GM23338 (cell line): Measurements from ENCODE around the gene NR5A2. TPM values are rescaled to one million over a fixed set of nuclear protein-coding genes. Genes with fewer than 3 reads are reported as not detected.

Source experiments
- ATAC-seq: fragments of 200-7000 bp; cut with Tn5 transposase; 3 replicates; pipeline ENCODE4 v1.9.1; 2020
- DNase-seq: peaks from one replicate; pipeline ENCODE4 v3.0.0-alpha.2; 2015; ENCODE audit warnings: low spot score
- H2AFZ ChIP-seq: fragments of 200-600 bp; sonication (generic); 2 replicates; pipeline ENCODE4 v1.8.0; 2016; ENCODE audit warnings: antibody characterized with exemption, mild to moderate bottlenecking, moderate library complexity
- H3F3A ChIP-seq: fragments of 200-600 bp; sonication (generic); replicated peaks from 2 replicates; pipeline ENCODE4 v1.8.0; 2017; ENCODE audit warnings: antibody characterized with exemption, mixed run types, low read depth
- H3K27ac ChIP-seq: fragments of 200-600 bp; sonication (generic); 2 replicates; pipeline ENCODE4 v1.6.1; 2016; ENCODE audit warnings: low read depth
- H3K27me3 ChIP-seq: fragments of 200-600 bp; sonication (generic); 2 replicates; pipeline ENCODE4 v1.8.0; 2016; ENCODE audit warnings: mild to moderate bottlenecking, mixed run types, moderate library complexity; ENCODE audit not compliant: insufficient read depth
- H3K36me3 ChIP-seq: fragments of 200-600 bp; sonication (generic); 2 replicates; pipeline ENCODE4 v1.8.0; 2016; ENCODE audit warnings: mild to moderate bottlenecking; ENCODE audit not compliant: insufficient read depth
- H3K4me1 ChIP-seq: fragments of 200-600 bp; sonication (generic); 2 replicates; pipeline ENCODE4 v1.8.0; 2016; ENCODE audit warnings: mild to moderate bottlenecking, moderate library complexity; ENCODE audit not compliant: insufficient read depth
- H3K4me2 ChIP-seq: fragments of 200-600 bp; sonication (generic); 2 replicates; pipeline ENCODE4 v1.7.1; 2017; ENCODE audit warnings: mixed run types
- H3K4me3 ChIP-seq: fragments of 200-600 bp; sonication (generic); 2 replicates; pipeline ENCODE4 v1.6.1; 2016; ENCODE audit warnings: mixed run types
- H3K79me2 ChIP-seq: fragments of 200-600 bp; sonication (generic); replicated peaks from 2 replicates; pipeline ENCODE4 v1.8.0; 2017; ENCODE audit warnings: mild to moderate bottlenecking; ENCODE audit not compliant: insufficient read depth
- H3K9me2 ChIP-seq: fragments of 200-600 bp; sonication (generic); 2 replicates; pipeline ENCODE4 v1.8.0; 2017; ENCODE audit not compliant: insufficient read depth
- H4K20me1 ChIP-seq: fragments of 200-600 bp; sonication (generic); replicated peaks from 2 replicates; pipeline ENCODE4 v1.8.0; 2017; ENCODE audit warnings: mild to moderate bottlenecking; ENCODE audit not compliant: insufficient read depth
- H3K27ac Mint-ChIP-seq: 2 replicates; pipeline ENCODE4 v1.8.0; 2020; ENCODE audit warnings: inconsistent platforms, mild to moderate bottlenecking, moderate library complexity, mixed read lengths
- H3K27me3 Mint-ChIP-seq: 3 replicates; pipeline ENCODE4 v1.8.0; 2022; ENCODE audit warnings: low read depth, mild to moderate bottlenecking, moderate library complexity, mixed read lengths, inconsistent platforms; ENCODE audit not compliant: insufficient read depth, poor library complexity
- H3K36me3 Mint-ChIP-seq: 3 replicates; pipeline ENCODE4 v1.8.0; 2021; ENCODE audit warnings: low read depth, mild to moderate bottlenecking, inconsistent platforms, moderate library complexity, mixed read lengths
- H3K4me1 Mint-ChIP-seq: 3 replicates; pipeline ENCODE4 v1.8.0; 2020; ENCODE audit warnings: mild to moderate bottlenecking, inconsistent platforms, mixed read lengths
- H3K4me3 Mint-ChIP-seq: 3 replicates; pipeline ENCODE4 v1.8.0; 2021; ENCODE audit warnings: moderate library complexity, mild to moderate bottlenecking, inconsistent platforms, mixed read lengths
- H3K9me3 Mint-ChIP-seq: 3 replicates; pipeline ENCODE4 v1.8.0; 2020; ENCODE audit warnings: moderate library complexity, mild to moderate bottlenecking, inconsistent platforms, mixed read lengths
- CREB1 ChIP-seq: fragments of 250-450 bp; sonication (Bioruptor Pico); IDR thresholded peaks from 2 replicates; pipeline ENCODE4 v1.5.0; 2020; ENCODE audit warnings: low read depth, mild to moderate bottlenecking, moderate library complexity
- EZH2 ChIP-seq: fragments of 200-600 bp; sonication (generic); IDR thresholded peaks from one replicate; pipeline ENCODE4 v1.8.0; 2017; ENCODE audit warnings: antibody characterized with exemption, mild to moderate bottlenecking, low read depth; ENCODE audit not compliant: unreplicated experiment
- EZH2phosphoT487 ChIP-seq: fragments of 200-600 bp; sonication (generic); IDR thresholded peaks from one replicate; pipeline ENCODE4 v1.8.1; 2018; ENCODE audit warnings: antibody characterized with exemption; ENCODE audit not compliant: unreplicated experiment
- NANOG ChIP-seq: IDR thresholded peaks from 2 replicates; pipeline ENCODE4 v1.6.1; 2016; ENCODE audit warnings: antibody characterized with exemption, borderline replicate concordance
- STAT1 ChIP-seq: IDR thresholded peaks from one replicate; pipeline ENCODE4 v1.6.1; 2016; ENCODE audit warnings: antibody characterized with exemption; ENCODE audit not compliant: unreplicated experiment
- ZNF114 ChIP-seq: fragments of 250-450 bp; sonication (Bioruptor Pico); IDR thresholded peaks from 2 replicates; pipeline ENCODE4 v1.5.0; 2020; ENCODE audit warnings: mild to moderate bottlenecking, moderate library complexity
- ZNF331 ChIP-seq: fragments of 250-450 bp; sonication (Bioruptor Pico); IDR thresholded peaks from 2 replicates; pipeline ENCODE4 v1.5.0; 2020; ENCODE audit warnings: low read depth, mild to moderate bottlenecking, moderate library complexity
- polyA plus RNA-seq: library from polyadenylated mRNA; unstranded; fragments of >200 nt; fragmentation: Nextera tagmentation; extraction: Ambion mirVana; gene quantifications from 2 replicates; pipeline ENCODE4 v1.2.1, GENCODE V29; 2016
- total RNA-seq: library from RNA; depleted of rRNA; stranded (reverse); fragments of >200 nt; shearing (Covaris generic); gene quantifications from 2 replicates; pipeline ENCODE4 v1.2.3, GENCODE V29; 2014
- TF ChIP-seq, protein P1 (sequence below), 2 experiments: fragments of 200-600 bp in 1 of 2; sonication (generic) in 1 of 2; conservative IDR thresholded peaks; 2 replicates each; pipeline versions ENCODE4 v1.5.1 to v1.6.1; 2016 to 2017; ENCODE audit warnings: antibody characterized with exemption in 2 of 2, low read depth in 2 of 2, mild to moderate bottlenecking in 2 of 2, moderate library complexity in 1 of 2
- TF ChIP-seq, protein P2 (sequence below): IDR thresholded peaks from 2 replicates; pipeline ENCODE4 v1.6.1; 2016; ENCODE audit warnings: antibody characterized with exemption
- TF ChIP-seq, protein P3 (sequence below): fragments of 250-450 bp; sonication (Bioruptor Pico); IDR thresholded peaks from 2 replicates; pipeline ENCODE4 v1.5.0; 2020; ENCODE audit warnings: mild to moderate bottlenecking, moderate library complexity
- TF ChIP-seq, protein P4 (sequence below): IDR thresholded peaks from one replicate; pipeline ENCODE4 v1.6.1; 2018; ENCODE audit warnings: antibody characterized with exemption; ENCODE audit not compliant: unreplicated experiment

Gene NR5A2
- total and polyA plus RNA-seq, 2 experiments from 2014 or later = 4.4 to 13.1 TPM

DNA sequence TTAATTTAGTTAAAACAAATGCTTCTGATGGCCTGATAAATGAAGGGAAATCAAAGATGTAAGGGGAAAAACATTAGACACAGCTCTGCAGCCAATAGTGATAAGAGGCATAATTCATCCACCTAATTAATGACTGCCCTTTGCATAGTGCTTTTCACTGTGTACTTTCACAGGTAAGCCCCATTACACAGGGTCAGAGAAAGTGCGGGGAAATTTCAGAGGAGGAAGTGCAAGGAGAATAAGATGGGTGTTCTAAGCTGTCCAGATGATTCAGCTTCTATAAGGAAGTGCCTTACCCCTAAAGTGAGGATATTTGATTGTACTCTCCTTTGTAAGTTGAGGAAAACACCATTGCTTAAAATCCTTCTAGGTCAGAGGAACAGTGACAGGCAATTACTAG, 88.0 kb downstream of the NR5A2 start:
- Histone ChIP-seq H3K4me1 (peaks cover 14% of the 10 kb centered on the region), H3K36me3 (no peaks in the 10 kb centered on the region), H3K79me2 (no peaks in the 10 kb centered on the region), H3K27ac (no peak overlapping the region), H3K9me2 (no peaks in the 10 kb centered on the region), H3F3A (no peaks in the 10 kb centered on the region), H3K27me3 (no peaks in the 10 kb centered on the region), H3K4me2 (no peak overlapping the region), H2AFZ (no peak overlapping the region), H3K4me3 (no peak overlapping the region), H4K20me1 (no peaks in the 10 kb centered on the region)
- H3K4me1 Mint-ChIP-seq = peaks cover 15% of the 10 kb centered on the region
- DNase-seq (no peak), ATAC-seq (no peak)
- no peak overlapping the region for H3K27ac Mint-ChIP-seq
- TF ChIP-seq, protein P1, sequence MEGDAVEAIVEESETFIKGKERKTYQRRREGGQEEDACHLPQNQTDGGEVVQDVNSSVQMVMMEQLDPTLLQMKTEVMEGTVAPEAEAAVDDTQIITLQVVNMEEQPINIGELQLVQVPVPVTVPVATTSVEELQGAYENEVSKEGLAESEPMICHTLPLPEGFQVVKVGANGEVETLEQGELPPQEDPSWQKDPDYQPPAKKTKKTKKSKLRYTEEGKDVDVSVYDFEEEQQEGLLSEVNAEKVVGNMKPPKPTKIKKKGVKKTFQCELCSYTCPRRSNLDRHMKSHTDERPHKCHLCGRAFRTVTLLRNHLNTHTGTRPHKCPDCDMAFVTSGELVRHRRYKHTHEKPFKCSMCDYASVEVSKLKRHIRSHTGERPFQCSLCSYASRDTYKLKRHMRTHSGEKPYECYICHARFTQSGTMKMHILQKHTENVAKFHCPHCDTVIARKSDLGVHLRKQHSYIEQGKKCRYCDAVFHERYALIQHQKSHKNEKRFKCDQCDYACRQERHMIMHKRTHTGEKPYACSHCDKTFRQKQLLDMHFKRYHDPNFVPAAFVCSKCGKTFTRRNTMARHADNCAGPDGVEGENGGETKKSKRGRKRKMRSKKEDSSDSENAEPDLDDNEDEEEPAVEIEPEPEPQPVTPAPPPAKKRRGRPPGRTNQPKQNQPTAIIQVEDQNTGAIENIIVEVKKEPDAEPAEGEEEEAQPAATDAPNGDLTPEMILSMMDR (conservative IDR thresholded peaks at IDR 0.05; ENCODE audit: low read depth in 2 of 2) = no peak
- no peak for TF ChIP-seq EZH2
- no peak for TF ChIP-seq ZNF114 (CRISPR knock-in tag)
- TF ChIP-seq, protein P2, sequence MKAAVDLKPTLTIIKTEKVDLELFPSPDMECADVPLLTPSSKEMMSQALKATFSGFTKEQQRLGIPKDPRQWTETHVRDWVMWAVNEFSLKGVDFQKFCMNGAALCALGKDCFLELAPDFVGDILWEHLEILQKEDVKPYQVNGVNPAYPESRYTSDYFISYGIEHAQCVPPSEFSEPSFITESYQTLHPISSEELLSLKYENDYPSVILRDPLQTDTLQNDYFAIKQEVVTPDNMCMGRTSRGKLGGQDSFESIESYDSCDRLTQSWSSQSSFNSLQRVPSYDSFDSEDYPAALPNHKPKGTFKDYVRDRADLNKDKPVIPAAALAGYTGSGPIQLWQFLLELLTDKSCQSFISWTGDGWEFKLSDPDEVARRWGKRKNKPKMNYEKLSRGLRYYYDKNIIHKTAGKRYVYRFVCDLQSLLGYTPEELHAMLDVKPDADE = no peak
- TF ChIP-seq, protein P3, sequence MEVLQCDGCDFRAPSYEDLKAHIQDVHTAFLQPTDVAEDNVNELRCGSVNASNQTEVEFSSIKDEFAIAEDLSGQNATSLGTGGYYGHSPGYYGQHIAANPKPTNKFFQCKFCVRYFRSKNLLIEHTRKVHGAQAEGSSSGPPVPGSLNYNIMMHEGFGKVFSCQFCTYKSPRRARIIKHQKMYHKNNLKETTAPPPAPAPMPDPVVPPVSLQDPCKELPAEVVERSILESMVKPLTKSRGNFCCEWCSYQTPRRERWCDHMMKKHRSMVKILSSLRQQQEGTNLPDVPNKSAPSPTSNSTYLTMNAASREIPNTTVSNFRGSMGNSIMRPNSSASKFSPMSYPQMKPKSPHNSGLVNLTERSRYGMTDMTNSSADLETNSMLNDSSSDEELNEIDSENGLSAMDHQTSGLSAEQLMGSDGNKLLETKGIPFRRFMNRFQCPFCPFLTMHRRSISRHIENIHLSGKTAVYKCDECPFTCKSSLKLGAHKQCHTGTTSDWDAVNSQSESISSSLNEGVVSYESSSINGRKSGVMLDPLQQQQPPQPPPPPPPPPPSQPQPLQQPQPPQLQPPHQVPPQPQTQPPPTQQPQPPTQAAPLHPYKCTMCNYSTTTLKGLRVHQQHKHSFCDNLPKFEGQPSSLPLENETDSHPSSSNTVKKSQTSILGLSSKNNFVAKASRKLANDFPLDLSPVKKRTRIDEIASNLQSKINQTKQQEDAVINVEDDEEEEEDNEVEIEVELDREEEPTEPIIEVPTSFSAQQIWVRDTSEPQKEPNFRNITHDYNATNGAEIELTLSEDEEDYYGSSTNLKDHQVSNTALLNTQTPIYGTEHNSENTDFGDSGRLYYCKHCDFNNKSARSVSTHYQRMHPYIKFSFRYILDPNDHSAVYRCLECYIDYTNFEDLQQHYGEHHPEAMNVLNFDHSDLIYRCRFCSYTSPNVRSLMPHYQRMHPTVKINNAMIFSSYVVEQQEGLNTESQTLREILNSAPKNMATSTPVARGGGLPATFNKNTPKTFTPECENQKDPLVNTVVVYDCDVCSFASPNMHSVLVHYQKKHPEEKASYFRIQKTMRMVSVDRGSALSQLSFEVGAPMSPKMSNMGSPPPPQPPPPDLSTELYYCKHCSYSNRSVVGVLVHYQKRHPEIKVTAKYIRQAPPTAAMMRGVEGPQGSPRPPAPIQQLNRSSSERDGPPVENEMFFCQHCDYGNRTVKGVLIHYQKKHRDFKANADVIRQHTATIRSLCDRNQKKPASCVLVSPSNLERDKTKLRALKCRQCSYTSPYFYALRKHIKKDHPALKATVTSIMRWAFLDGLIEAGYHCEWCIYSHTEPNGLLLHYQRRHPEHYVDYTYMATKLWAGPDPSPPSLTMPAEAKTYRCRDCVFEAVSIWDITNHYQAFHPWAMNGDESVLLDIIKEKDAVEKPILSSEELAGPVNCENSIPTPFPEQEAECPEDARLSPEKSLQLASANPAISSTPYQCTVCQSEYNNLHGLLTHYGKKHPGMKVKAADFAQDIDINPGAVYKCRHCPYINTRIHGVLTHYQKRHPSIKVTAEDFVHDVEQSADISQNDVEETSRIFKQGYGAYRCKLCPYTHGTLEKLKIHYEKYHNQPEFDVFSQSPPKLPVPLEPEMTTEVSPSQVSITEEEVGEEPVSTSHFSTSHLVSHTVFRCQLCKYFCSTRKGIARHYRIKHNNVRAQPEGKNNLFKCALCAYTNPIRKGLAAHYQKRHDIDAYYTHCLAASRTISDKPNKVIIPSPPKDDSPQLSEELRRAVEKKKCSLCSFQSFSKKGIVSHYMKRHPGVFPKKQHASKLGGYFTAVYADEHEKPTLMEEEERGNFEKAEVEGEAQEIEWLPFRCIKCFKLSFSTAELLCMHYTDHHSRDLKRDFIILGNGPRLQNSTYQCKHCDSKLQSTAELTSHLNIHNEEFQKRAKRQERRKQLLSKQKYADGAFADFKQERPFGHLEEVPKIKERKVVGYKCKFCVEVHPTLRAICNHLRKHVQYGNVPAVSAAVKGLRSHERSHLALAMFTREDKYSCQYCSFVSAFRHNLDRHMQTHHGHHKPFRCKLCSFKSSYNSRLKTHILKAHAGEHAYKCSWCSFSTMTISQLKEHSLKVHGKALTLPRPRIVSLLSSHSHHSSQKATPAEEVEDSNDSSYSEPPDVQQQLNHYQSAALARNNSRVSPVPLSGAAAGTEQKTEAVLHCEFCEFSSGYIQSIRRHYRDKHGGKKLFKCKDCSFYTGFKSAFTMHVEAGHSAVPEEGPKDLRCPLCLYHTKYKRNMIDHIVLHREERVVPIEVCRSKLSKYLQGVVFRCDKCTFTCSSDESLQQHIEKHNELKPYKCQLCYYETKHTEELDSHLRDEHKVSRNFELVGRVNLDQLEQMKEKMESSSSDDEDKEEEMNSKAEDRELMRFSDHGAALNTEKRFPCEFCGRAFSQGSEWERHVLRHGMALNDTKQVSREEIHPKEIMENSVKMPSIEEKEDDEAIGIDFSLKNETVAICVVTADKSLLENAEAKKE (CRISPR knock-in tag) = no peak
- TF ChIP-seq EZH2phosphoT487 = no peak
- no peak for TF ChIP-seq STAT1
- TF ChIP-seq, protein P4, sequence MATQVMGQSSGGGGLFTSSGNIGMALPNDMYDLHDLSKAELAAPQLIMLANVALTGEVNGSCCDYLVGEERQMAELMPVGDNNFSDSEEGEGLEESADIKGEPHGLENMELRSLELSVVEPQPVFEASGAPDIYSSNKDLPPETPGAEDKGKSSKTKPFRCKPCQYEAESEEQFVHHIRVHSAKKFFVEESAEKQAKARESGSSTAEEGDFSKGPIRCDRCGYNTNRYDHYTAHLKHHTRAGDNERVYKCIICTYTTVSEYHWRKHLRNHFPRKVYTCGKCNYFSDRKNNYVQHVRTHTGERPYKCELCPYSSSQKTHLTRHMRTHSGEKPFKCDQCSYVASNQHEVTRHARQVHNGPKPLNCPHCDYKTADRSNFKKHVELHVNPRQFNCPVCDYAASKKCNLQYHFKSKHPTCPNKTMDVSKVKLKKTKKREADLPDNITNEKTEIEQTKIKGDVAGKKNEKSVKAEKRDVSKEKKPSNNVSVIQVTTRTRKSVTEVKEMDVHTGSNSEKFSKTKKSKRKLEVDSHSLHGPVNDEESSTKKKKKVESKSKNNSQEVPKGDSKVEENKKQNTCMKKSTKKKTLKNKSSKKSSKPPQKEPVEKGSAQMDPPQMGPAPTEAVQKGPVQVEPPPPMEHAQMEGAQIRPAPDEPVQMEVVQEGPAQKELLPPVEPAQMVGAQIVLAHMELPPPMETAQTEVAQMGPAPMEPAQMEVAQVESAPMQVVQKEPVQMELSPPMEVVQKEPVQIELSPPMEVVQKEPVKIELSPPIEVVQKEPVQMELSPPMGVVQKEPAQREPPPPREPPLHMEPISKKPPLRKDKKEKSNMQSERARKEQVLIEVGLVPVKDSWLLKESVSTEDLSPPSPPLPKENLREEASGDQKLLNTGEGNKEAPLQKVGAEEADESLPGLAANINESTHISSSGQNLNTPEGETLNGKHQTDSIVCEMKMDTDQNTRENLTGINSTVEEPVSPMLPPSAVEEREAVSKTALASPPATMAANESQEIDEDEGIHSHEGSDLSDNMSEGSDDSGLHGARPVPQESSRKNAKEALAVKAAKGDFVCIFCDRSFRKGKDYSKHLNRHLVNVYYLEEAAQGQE = no peak
- TF ChIP-seq NANOG = no peak
- TF ChIP-seq ZNF331 (CRISPR knock-in tag) = no peak
- no peak for TF ChIP-seq CREB1 (CRISPR knock-in tag)
- no peaks in the 10 kb centered on the region for H3K36me3 Mint-ChIP-seq
- no peak overlapping the region for H3K4me3 Mint-ChIP-seq
- peaks cover 2% of the 10 kb centered on the region for H3K27me3 Mint-ChIP-seq
- H3K9me3 Mint-ChIP-seq = no peaks in the 10 kb centered on the region
